GM12873 (cell line): Measurements from ENCODE around the gene MDM4.

Source experiments
- CTCF ChIP-seq: IDR thresholded peaks from 2 replicates; pipeline ENCODE4 v1.5.1; 2012; ENCODE audit warnings: low read depth, mild to moderate bottlenecking, moderate library complexity, low read length, control low read depth; ENCODE audit not compliant: insufficient read depth; ENCODE audit errors: missing control alignments

MDM4 gene

GRCh38 chr1:204479387-204480136, 36.6 kb upstream of the MDM4 start:
- no peak for TF ChIP-seq CTCF

GRCh38 chr1:204480515-204480914, 35.7 kb upstream of the MDM4 start:
- TF ChIP-seq CTCF, result peak; percentile 45

- no peak for TF ChIP-seq CTCF
Measured at GRCh38 chr1:204483791-204484190, 32.4 kb upstream of the MDM4 start.

GRCh38 chr1:204487256-204487615, 29.0 kb upstream of the MDM4 start:
- no peak for TF ChIP-seq CTCF

GRCh38 chr1:204491655-204492054, 24.6 kb upstream of the MDM4 start:
- TF ChIP-seq CTCF, result no peak

GRCh38 chr1:204493145-204493983, 22.8 kb upstream of the MDM4 start:
- TF ChIP-seq CTCF, result no peak

- TF ChIP-seq CTCF, result no peak
Measured at GRCh38 chr1:204493984-204494280, 22.3 kb upstream of the MDM4 start.
